ENCODE data around the gene CSNK2A2.

The CSNK2A2 gene

DNA sequence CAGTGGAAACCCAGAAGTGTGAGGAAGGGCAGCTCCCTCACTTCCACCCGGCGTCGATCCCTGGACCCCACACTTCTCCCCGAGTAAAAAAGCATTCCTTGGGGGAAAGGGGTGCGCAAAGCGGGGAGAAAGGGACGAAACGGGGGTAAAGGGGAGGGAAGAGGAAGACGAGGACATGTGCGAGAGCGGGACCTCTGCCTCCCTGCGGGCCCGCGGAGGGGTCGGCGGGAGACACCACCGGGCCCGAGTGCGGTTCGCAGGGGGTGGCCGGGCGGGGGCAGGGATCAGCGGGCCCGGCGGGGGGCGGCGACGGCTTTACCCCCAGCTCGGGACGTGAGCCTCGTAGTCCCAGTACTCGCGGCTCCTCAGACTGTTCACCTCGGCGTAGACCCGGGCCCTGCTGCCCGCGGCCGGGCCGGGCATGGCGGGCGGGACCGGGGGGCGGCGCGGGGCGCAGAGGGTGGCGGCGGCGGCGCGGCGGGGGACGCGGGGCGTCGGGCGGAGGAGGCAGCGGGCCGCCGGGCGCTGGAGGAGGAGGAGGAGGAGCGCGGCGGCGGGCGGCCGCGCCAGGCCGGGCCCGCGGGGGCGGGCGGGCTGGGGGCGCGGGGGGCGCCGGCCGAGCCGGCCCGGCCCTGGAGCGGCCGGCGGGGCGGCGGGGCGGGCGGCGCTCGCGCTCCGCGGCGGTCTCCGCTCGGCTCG lies 443 bp downstream of the CSNK2A2 start:
- DNase-seq = no peak

DNA sequence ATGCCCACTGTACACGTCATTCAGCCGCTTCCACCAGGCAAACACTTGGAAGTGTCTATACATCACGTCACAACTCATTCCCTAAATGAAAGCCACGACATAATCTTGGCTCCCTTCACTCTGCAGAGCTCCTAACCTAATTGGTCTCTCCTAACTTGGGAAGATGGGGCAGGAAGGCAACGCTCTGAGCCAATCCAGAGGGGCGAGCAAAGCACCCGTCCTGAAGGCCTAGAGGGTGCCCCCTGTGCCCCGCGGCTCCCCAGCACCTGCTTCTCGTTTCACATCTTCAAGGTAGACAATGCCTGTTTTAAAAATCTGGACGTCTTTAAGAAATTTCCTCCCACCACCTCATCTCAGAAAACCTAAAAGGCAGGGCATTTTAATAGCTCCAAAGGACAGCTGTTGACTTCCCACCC lies 1.0 kb downstream of the CSNK2A2 start:
- no peak for DNase-seq

DNA sequence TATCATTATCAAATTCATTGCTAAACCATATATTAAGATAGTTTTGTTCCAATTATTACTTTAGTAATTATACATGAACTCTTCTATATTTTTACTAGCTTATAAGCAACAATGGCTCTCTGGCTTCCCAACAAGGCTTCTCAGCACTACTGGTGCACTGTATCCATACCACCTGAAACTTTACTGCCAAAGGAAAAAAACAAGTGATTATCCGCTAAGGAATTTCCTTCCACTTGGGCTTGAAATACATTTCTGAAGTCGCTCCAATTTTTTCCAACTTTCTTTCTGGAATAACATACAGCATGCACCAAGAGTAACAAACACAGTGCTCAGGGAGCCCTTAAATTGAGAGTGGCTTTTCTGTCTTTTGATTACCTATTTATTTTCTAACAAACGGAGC lies 2.1 kb downstream of the CSNK2A2 start:
- no peak for DNase-seq

DNA sequence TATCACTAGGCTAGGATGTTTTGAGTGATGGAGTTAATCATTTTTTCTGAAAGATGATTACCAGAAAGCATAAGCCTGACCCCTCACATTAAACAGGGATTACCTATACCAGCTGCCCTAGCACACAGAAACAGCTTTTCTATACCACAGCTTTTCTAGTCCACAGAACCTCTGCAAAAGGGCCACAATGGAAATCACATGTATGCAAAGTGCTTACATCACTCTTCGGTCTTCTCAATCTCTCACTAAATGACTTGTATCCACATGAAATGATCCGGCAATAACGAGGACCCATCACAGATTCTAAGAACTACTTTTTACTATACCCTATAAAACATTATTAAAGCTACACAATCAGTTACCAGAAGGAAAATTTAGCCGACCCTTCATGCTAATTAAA lies 2.6 kb downstream of the CSNK2A2 start:
- DNase-seq = no peak

DNA sequence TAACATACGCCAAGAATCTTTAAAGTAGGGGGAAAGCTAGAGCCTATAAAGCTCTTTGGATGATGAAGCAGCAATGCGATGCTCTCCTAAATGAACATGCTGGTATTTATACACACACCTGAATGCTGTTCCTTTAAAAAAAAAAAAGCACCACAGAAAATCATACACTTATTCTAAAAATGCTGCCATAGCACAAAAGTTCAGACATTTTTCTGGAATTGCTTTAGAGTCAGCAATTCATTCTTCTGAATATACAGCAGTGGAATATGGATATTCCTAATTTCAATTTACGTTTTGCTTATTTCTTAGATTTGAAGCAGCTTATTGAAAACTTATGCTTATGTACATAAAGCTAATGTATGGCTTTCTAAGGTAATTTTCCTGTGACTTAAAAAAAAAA lies 3.1 kb downstream of the CSNK2A2 start:
- DNase-seq = no peak

DNA sequence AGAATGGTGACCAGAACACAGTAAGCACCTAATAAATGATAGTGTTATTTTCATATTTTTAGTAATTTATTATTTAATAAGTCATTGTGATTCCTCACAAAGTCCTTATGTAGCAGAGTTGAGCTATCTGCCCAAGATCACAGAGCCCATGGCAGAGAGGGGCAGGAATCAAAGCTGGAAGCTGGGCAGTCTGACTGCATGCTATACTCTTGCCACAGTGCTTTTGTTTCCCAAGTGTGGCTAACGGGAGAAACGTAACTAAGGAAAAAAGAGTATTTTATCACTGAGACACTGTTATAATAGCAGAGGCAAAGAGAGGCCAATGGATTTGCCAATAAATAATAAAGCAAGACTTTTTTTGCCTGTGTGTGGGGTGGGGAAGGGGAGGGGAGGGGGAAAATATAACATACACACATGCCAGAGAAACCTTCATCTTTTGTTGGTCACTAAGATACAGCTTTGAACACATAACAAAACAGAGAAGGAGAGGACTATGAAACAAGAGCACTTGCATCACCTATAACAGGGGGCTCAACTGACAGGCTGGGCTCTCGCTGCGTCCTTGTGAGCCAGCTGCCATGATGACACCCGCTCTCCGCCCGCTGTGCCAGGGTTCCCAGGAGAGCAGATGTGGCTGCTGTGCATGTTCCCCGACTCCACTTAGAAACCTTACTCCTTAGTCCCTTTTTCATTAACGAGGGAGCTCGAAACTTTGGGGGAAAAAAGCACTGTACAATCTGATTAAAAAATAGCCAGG lies 10.1 kb downstream of the CSNK2A2 start:
- no peak for DNase-seq

DNA sequence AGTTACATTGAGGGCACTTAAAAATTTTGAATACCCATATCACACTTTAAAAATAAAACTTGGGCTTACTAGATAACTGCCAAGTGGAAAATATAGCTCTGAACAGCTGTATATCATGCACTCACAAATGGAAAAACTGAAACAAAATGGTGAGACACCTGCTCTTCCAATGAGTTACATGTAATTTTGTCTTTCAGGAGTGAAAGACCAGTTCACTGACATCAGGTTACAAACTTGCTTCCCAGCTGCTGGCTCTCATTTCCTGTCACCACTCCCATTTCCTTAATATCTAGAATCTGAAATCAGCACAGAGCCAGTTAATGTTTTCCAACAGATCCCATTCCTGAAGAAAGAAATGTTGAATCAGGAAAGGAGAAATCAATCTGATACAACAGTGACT lies 10.8 kb downstream of the CSNK2A2 start:
- no peak for DNase-seq

DNA sequence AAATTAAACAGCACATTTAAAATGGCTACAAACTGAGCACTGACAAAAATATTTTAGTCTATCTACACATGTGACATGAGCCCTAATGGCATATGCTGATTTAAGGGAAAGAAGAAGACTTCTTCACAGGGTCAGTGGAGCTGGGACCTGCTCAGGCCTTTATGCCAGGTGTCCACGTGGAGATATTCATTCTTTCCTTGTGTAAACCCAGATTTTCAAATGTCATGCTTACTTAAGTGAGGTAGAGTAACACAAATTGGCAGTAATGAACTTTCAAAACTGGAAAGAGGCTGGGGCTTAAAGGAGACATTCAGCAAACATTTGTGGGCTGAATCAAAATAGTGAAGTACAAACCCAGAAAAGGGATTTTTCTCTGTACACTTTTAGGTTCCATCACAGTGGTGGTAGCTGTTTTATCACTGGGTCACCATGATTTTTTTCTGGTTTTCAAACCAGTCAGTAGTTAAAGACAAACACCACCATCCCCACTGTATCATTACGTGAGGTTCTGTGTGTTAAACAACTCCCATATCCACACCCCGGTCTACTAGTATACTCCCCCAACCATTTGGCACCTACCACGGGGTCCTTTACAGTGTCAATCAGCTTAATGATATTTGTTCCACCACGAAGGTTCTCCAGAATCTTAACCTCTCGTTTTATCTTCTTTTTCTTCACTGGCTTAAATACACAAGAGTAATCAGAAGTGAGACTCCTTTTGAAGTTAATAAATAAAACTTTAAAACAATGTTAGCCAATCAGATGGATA lies 11.5 kb downstream of the CSNK2A2 start:
- no peak for DNase-seq

DNA sequence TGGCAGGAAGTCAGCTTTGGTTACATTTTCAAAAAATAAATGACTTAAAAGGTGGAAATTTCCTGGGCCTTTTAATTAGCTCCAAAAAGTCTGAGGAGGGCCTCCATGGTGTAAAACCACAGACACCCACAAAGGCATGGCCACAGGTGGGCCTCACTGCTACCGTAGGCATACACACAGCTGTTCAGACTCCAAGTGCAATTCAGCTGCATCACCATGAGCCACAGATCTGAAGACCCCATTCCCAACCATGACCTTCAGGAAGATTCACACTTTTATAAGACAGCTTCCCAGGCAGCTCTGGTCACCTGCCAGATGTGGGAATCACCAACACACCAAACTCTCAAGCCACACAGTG lies 20.6 kb downstream of the CSNK2A2 start:
- no peak for DNase-seq

DNA sequence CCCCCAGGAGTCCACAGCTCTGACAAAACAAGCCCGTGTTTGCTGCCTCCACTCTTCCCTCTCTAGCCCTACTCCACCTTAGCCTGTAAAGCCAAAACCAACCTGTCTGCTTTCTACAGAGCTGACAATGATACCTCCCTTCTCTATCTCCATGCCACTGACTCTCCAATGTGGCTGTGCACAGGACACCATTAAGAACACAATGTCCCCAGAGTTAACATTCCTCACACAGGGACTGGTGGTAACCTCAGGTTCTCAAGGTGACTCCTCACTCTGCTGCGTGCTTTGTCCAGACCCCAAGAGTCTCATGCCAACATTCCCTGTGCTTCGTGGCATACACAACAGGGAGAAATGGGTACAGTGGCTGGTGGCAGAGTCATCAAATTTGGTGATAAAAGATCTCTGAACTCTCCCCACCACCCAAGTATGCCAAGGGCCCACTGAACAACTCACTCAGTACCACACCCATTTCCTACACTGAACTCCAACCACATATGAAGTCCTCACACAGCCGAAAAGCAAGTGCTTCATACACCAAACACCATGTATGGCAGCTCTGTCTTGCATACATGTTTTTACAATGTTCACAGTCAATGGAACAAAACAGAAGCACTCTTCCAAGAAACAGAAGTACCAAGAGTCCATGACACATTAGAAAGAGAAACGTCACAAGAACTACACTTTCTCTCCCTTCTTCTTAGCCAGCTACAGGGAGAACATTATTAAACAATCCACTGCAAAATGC lies 21.1 kb downstream of the CSNK2A2 start:
- DNase-seq = no peak

DNA sequence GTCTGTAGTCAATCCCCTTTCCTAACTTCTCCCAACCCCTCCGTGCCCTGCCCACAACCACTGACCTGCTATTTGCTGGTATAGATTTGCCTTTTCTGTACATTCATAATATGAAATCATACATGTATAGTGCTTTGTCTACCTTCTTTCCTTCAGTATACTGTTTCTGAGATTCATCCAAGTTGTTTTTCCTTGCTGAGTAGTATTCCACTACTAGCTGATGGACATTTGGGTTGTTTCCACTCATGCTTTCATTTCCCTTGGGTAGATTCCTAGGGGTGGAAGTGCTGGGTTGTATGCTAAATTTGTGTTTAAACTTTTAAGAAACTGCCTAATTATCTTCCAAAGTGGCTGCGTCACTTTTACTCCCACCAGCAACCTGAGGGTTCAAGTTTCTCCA lies 27.7 kb downstream of the CSNK2A2 start:
- DNase-seq = no peak

DNA sequence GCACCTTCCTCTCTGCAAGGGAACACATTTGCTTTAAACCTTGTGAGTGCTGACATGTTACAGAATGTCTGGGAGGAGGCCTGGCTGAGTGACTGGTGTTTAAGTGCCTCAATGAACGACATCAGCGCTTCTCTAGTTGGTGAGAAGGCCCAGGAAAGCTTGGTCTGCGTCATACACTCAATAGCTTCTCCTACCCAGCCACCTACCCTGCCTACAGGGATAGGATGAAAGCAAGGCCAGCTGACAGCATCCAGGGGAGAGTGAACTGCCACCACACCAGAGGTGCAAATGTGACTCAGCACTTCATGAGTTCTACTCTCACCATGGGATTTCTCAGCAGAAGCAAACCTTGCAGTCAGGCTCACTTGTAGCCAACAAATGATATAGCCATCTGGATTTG lies 37.1 kb downstream of the CSNK2A2 start:
- DNase-seq = no peak

DNA sequence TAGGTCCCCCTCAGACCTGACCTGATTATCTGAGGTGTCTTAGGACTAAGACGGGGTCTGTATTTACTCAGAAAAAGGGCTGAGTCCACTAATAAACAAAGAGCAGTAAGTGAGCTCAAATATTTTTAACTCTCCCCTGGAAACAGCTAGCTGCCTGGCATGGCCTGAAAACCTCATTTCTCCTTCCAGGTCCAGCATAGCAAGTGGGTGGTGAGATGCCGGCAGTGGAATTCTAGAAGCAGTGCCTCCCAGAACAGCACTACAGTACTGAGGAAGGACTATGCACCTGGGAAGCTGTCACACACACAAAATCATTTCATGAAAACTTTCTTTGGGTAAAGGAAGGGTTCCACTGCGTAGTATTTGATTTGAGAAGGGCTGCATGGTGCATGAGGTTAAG lies 39.2 kb downstream of the CSNK2A2 start:
- DNase-seq = no peak

DNA sequence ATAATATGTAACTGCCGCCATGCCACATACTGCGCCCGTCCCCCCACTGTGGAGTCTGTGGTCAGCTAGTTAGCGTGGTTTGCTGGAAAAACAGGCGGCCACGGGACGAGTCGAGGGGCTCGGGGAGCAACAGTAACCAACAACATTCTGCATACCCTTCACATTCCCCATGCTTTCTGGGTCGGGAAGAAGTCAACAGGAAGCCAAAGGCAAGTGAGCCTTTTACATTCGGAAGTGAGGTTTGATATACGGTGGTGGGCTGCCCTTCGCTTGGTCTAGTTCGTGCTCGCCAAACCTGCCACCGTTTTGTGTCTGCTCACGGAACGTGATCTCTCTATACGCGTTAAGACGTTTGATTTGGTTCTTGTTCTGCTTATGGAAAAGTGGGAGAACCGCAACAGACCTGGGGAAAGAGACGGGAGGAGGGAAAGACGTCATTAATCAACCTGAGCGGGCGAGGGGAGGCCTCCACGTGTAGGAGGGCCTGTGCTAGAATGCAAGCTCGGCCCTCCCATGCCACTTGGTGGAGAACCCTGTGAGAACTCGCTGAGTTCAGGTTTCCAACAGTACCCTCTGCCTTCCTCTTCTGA lies 39.9 kb downstream of the CSNK2A2 start:
- no peak for DNase-seq

DNA sequence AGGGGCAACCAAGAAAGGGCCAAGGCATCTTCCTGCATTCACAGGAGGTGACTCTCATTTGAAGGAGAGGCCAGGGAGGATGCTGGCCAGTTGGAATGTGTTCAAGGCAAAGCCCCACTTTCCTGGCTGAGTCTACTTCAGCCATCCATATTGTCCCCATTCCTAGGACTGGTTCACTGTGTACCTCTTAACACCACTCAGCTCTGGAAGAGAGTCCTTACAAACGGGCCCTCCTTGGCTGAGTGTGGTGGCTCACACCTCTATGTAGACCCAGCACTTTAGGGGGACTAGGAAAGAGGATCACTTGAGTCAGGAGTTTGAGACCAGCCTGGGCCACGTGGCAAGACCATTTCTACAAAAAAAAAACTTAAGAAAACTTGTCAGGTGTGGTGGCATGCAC lies 40.7 kb downstream of the CSNK2A2 start:
- DNase-seq = no peak

DNA sequence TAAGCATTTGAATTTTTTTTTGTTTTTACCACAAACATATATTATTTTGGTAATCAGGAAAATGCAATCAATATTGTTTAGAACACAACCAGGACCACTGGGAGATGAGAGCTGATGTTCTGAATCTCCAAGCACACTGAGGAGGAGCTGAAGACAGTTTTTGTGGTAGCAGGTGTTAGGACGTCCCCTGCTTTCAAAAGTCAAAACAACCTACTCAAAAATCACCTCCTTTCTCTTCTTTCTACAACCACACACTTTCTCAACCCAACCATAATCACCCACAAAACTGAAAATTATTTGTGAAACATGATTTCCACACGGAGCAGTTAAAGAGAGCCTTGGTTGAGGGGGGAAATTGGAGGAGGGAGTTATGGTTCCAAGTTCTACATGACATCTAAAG lies 42.1 kb downstream of the CSNK2A2 start:
- DNase-seq = no peak

DNA sequence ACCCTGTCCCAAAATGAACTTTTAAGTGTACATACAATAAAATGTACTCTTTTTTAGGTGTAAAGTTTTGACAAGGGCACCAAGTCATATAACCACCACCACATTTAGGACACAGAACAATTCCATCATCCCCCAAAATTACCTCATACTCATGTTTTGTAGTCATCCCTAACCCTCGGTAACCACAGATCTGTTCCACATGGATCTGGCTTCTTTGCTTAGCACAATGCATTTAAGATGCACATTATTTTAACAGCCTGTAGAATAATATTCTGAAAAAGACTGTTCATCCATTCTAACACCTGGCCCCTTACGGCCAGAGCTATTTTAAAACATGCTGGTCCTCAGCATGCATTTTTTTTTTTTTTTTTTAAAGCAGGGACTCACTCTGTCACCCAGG lies 43.6 kb downstream of the CSNK2A2 start:
- DNase-seq = no peak

DNA sequence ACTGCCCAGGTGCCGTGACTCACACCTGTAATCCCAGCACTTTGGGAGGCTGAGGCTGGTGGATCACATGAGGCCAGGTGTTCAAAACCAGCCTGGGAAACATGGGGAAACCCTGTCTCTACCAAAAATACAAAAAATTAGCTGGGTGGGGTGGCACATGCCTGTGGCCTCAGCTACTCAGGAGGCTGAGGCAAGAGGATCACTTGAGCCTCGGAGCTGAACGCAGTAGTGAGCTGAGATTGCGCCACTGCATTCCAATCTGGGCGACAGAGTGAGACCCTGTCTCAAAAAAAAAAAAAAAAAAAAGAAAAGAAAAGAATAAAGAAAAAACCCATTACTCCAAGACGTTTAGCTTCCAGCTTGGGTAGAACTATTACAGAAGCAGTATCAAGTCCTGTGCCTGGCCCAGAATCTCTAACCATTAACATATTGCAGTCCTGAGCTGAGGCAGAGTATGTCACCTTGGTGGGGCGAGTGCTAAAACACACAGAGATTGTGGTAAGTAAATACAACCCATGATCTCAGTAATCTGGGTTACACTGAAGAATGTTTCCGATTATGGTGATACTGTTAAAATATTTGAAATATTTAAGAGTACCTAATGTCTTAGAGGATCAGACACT lies 45.5 kb downstream of the CSNK2A2 start:
- no peak for DNase-seq

DNA sequence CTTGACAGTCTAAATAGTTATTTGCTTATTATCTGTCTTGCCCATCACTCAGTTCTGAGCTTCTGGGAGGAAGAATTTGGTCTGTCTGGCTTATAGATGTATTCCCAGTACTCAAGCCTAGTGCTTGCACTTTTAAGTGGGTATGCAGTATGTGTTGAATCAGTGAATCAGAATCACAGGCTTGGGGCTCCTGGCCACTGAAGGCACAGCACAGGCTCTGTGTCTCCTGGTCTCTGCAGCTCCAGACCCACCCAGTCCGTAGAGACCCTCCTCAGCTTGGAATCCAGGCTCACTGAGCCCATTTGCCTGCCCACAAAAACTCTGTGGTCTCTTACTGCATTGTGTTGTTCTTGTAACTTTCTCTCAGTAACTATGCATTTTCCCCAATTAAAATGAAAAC lies 49.4 kb downstream of the CSNK2A2 start:
- DNase-seq = no peak

DNA sequence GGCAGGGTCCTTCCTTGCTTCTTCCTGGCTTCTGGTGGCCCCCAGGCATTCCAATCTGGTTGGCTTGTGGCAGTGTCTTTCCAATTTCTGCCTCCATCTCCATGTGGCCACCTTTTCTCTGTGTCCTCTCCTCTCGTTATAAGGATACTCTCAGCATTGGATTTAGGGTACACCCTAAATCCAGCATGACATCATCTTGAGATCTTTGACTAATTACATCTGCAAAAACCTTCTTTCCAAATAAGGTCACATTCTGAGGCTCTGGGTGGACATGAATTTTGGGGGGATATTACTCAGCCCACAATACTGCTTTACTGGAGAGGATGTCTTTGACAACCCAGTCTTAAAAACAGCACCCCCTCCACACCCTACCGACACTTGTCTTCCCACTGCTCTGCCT lies 49.8 kb downstream of the CSNK2A2 start:
- DNase-seq = no peak

DNA sequence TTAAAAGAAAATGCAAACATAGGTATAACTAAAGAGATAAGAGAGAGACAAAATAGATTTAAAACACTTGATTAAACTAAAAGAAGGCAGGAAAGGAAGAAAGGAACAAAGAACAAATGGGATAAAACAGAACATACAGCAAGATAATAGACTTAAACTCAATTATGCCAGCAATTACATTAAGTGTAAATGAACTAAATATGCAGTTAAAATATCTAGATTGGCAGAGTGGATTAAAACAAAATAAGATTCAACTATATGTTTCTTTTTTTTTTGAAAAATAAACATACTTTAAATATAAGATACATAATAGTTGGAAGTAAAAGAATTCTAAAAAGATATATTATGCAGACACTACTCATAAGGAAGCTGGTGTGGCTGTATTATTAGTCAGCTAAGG lies 59.1 kb downstream of the CSNK2A2 start:
- DNase-seq = no peak

DNA sequence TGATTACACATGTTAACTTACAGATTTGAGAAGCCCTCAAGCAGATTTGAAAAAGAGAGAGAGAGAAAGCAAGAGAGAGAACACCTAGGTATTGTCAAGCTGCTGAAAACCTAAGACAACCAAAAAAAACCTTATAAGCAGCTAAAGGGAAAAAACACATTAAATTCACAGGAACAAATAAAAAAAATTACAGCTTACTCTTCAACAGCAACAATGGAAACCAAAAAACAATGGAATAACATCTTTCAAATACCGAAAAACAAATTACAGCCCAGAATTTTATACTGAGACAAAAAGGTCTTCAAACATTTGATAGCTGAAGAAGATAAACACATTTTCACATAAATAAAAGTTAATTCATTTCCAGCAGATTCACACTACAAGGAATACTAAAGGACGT lies 60.3 kb downstream of the CSNK2A2 start:
- DNase-seq = no peak

Data from CD4-positive, alpha-beta T cell treated with Interleukin-6 for 4 hours (primary cell).